HG03025 (cell line): ENCODE results near the gene SMKR1.
"Not testable (repeated sequence)": the region's sequence is repeated elsewhere in the genome, so short reads cannot be mapped to it uniquely, and the experiment has no call there.

Experiments
- ATAC-seq: cut with Tn5 transposase; IDR thresholded peaks from one replicate; pipeline ENCODE4 v1.9.1; 2021; ENCODE audit warnings: mild to moderate bottlenecking, moderate library complexity; ENCODE audit not compliant: unreplicated experiment, low FRiP score

SMKR1 gene

DNA sequence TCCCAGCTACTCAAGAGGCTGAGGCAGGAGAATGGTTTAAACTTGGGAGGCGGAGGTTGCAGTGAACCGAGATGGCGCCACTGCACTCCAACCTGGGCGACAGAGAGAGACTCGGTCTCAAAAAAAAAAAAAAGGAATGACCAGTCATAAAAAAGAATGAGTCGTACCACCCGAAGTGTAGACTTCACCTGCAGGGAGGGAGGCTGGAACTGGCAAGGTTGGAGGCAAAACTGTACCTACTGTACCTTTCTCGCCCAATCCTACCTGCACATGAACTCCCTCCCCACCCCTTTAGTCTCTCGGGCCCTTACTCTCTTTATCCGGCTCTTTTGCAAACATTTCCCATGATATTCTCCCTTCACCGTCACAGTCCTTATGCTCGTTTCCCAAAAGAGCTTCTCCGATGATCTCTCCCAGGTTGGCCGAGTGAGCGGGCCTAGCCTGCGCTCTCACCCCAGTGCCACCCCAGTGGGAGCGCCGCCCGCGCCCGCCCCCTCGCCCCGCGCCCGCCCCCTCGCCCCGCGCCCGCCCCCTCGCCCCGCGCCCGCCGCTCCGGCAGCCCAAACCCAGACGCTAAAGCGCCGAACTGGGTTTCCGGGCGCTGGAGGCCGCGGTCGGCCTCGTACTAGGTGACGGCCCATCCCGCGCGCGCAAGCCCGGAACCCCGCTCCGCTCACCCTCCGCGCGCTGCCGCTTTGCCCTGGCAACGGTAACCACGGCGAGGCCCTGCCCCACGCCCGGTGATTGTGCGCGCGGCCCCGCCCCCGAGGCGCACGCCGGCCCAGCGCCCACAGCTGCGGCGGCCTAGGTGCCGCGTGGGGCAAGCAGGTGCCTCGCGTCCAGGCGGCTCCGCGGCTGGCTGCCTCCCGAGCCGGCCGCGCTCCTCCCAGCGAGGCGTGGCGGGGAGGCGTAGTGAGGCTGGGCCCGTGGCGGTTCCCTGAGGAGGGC is at the start of gene SMKR1:
Gene SMKR1 (plus strand): TSS at position 772 of the 948 bp plus-strand sequence. CDS start 294 bp downstream, outside the sequence.
- peak; percentile 84 for ATAC-seq

DNA sequence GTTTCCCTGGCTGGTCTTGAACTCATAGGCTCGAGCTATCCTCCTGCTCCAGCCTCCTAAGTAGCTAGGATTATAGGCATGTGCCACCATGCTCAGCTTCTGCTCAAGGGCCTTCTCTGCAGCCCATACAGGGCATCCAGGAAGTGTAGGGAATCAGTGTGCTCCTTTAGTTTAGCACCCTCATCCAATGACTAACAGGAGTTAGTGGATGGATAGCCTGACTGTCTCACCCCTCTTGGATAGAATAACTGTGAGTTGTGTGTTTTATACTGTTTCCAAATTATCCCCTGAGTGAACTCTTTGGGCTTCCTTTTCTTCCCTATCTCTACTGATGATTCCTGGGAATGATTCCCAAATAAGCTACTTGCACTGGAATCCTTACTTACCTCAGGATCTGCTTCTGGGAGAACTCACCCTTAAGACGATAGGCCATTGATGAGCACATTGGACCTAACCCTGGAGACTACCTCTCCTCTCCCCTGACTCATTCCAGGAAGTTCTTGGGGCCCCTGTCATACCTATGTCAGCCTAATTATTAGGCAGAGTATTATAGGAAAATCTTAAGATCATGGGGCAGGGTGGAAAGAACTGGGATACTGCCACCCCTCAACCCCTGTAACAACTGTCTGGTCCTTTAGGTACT is 49.6 kb upstream of the SMKR1 start:
- no peak for ATAC-seq

DNA sequence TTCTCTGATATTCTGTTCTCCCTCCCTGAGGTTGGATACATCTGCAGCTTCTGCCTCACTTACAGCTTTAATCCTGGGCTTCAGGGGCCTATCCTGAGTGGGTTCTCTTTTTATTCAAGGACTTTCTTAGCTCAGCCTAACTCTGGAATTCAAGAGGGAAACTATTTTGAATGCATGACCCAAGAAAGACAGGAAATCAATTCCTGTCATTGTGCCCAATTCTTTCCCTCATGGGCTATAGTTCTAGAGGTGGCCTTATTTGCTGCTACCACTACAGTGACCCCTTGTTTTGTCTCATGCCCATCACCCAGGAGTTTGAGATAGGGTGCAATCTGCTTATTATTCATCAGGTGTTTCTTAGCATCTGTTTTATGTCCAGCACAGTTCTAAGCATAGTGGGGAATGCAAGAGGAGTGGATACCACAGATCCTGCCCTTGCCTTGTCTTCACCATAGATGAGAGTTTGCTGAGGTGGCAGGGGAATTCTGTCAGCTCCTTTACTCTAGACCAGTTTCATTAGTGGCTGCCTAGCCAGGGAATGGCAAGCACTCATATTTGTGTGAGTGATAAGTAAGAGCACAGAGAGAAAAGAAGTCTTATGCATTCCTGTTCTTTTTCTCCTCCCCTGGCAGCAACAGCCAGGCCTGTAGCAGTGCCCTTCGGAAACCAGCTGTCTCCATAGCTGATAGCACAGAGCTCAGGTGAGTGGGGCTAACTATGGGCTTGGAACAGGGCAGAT is 48.7 kb upstream of the SMKR1 start:
- ATAC-seq: no peak

GRCh38 chr7:129454249-129454551 is 48.1 kb upstream of the SMKR1 start:
- no peak for ATAC-seq

DNA sequence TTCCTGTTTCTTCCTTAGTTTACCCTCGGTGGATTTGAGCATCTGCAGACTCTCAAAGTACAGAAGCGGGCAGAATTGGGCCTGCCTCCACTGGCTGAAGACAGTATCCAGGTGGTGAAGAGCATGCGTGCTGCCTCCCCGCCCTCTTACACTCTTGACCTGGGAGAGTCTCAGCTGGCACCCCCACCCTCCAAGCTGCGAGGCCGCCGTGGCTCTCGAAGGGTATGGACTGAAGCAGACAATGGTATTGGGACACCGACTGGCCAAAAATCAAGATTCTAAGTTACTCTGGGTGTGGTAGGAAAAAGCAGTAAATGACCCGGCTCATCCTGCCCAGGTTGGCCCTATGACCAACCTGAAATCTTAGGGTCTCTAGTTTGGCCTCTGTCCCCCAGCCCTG is 45.9 kb upstream of the SMKR1 start:
- no peak for ATAC-seq

DNA sequence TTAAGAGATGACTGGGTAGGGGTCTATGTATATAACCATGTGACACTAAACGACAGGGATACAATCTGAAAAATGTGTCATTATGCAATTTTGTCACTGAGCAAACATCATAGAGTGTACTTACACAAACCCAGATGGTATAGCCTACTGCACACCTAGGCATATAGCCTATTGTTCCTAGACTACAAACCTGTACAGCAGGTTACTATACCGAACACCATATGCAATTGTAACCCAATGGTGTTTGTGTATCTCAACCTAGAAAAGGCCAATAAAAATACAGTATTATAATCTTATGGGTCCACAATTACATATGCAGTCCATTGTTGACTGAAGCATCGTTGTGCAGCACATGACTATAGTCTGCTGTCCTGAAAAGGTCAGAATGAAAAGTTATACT is 45.2 kb upstream of the SMKR1 start:
- no peak for ATAC-seq

DNA sequence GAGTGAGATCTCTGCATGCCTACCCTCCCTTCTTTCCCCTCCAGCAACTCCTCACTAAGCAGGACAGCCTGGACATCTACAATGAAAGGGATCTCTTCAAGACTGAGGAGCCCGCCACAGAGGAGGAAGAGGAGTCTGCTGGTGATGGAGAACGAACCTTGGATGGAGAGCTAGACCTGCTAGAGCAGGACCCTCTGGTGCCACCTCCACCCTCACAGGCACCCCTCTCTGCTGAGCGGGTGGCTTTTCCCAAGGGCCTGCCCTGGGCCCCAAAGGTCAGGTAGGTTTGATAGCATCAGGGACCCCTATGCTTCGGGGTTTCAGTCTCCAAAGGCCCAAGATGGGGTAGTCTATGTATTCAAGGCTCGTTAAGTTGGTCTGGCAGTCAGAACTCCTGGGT is 44.2 kb upstream of the SMKR1 start:
- no peak for ATAC-seq

- ATAC-seq: no peak
Measured at GRCh38 chr7:129461809-129462208, 40.5 kb upstream of the SMKR1 start.

DNA sequence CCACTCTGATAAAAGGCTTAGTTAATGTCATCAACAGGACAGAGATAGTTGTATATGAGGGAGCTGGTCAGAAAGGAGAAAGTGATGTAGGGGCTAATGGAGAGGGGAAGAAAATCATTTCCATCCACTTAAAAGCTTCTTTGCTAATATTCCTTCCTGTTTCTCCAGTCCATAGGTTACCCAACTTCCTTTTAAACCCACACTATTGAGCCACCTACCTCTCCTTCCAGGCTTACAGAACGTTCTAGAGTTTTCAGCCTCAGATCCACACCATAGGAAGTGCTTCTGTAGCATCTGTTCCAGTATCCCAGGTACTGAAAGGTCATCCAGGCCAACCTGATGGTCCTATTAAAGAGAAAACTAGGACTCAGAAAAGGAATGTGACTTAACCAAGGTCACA is 39.9 kb upstream of the SMKR1 start:
- ATAC-seq: no peak

DNA sequence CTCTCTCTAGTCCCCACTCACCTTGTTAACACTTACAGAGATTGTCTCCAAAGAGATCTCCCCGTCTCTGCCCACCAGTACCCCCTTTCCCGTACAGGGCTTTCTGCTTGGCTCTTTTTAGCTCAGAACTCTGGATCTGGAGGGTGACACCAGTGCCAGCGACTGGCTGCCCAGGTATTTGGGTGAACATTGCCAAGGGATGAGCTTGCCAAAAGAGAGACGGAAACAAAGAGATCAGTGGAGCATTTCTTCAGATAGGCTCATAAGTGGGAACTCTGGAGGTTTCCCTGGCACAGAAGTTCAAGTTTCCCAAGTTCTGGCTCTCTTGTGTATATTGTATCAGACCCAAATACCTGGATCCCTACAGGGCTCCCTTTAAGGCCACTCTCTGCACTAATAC is 38.1 kb upstream of the SMKR1 start:
- ATAC-seq: no peak

- no peak for ATAC-seq
Measured at GRCh38 chr7:129465080-129465479, 37.3 kb upstream of the SMKR1 start.

- ATAC-seq: no peak
Measured at GRCh38 chr7:129466796-129467195, 35.5 kb upstream of the SMKR1 start.

DNA sequence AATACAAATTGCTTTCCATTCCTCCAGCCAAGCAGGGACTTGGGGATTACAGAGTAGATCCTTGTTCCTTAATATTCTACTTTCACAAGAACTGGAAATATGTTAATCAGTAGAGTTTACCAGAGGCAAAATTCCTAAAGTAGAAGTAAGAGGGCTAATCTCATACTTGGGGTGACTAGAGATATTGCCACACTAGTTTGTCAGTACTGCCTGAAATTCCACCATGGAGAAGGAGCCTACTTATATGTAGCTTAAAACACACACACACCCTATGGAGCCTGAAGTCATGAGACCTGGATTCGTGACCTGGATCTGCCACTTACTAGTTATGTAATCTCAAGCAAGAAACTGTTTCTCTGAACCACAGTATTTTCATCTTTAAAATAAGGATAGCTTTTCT is 34.2 kb upstream of the SMKR1 start:
- no peak for ATAC-seq

DNA sequence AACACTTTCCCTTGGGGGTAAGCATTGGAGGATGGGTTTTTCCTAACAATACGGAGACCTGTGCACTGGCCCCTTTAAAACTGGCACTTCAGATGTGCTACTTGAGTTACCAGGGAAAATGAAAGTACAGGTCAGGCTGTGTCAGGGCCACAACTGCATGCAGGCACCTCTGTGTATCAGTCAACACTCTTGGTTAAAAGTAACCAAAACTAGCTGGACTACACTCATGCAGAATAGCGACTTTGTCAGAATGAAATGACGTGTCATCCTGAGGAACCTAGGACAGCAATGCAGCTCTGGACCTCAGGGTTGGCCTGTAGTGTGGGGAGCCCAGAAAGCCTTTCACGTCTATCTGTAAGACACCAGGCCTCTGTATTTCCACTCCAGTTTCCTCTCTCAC is 33.8 kb upstream of the SMKR1 start:
- ATAC-seq: no peak

DNA sequence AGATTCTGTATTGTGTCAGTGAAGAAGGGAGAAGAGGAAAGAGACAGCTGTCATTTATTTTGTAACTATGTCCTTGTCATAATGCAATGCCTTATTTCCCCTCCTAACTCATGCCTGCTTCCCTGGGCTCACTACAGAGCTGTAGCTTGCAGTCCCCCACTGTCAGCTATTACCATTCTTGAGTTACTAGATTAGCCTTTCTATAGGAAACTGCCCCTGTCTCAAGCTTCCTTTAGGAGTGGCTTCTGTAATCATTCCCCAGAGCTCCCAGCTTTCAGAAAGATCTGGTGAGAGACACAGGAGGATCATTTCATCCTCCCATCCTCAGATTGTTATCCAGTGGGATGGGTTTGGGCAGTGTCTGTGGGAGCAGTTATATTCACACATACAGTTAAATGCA is 32.4 kb upstream of the SMKR1 start:
- ATAC-seq: no peak

DNA sequence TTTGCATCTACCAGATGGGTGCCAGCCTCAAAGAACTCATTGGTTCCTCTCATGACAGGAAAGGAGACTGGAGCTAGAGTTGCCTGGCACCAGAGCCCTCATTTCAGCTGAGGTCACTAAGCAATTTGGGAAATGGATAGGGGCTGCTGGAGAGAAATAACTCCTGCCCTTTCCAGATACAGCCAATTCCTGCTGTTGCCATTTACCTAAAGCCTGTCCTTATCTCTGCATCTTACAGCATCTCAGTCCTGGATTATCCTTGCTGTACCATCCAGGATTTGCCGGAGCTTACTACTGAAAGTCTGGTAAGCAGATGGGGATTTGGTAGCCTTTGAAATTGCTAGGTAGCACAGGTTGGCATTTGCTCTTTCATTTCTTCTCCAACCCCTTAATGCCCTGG is 31.9 kb upstream of the SMKR1 start:
- ATAC-seq: no peak

DNA sequence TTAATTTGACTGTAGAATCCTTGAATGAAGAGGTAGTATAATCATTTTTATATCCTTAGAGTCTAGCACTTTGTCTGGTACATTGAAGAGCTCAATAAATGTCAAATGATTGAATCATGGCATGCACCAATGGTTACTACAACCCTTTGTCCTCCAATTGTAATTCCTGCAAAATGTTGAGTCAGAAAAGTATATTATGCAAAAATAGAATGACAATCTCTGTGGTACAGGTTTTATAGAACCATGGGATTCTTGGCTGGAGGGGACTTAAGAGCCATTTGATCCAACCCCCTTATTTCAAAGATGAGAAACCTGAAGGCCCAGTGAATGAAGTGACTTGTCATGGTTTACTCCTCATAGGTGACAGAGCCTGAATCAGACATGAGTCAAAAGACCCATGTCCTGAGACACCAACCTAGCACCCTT is 30.9 kb upstream of the SMKR1 start:
- no peak for ATAC-seq

GRCh38 chr7:129475931-129476330 is 26.4 kb upstream of the SMKR1 start:
- ATAC-seq: not testable (repeated sequence)

- ATAC-seq: not testable (repeated sequence)
Measured at GRCh38 chr7:129476398-129476797, 25.9 kb upstream of the SMKR1 start.

GRCh38 chr7:129479831-129480230 is 22.5 kb upstream of the SMKR1 start:
- ATAC-seq: no peak

GRCh38 chr7:129480674-129481363 is 21.5 kb upstream of the SMKR1 start:
- no peak for ATAC-seq
